Neural progenitor cell (in vitro differentiated cells): ENCODE data around the gene SPAG6. TPM values are rescaled to one million over a fixed set of nuclear protein-coding genes. Genes with fewer than 3 reads are reported as not detected.

Experiments
- DNase-seq: peaks from one replicate; pipeline ENCODE4 v3.0.0-alpha.2; 2016; ENCODE audit warnings: low spot score
- H2AFZ ChIP-seq: fragments of 200-600 bp; sonication (generic); replicated peaks from 2 replicates; pipeline ENCODE4 v1.6.1; 2016; ENCODE audit warnings: antibody characterized with exemption
- H3F3A ChIP-seq: fragments of 200-600 bp; sonication (generic); 2 replicates; pipeline ENCODE4 v1.6.1; 2016; ENCODE audit warnings: antibody characterized with exemption, low read depth
- H3K27ac ChIP-seq: fragments of 200-600 bp; sonication (generic); 2 replicates; pipeline ENCODE4 v1.5.1; 2016; ENCODE audit warnings: mild to moderate bottlenecking
- H3K27me3 ChIP-seq: fragments of 200-600 bp; sonication (generic); 2 replicates; pipeline ENCODE4 v1.6.1; 2016; ENCODE audit warnings: mild to moderate bottlenecking, moderate library complexity
- H3K36me3 ChIP-seq: fragments of 200-600 bp; sonication (generic); 2 replicates; pipeline ENCODE4 v1.5.1; 2016
- H3K4me1 ChIP-seq: fragments of 200-600 bp; sonication (generic); 2 replicates; pipeline ENCODE4 v1.6.1; 2016; ENCODE audit warnings: mixed run types
- H3K4me2 ChIP-seq: fragments of 200-600 bp; sonication (generic); 2 replicates; pipeline ENCODE4 v1.6.1; 2016
- H3K4me3 ChIP-seq: fragments of 200-600 bp; sonication (generic); 2 replicates; pipeline ENCODE4 v1.5.1; 2016
- H3K79me2 ChIP-seq: fragments of 200-600 bp; sonication (generic); 2 replicates; pipeline ENCODE4 v1.6.1; 2016; ENCODE audit warnings: low read depth
- H3K9ac ChIP-seq: fragments of 200-600 bp; sonication (generic); 2 replicates; pipeline ENCODE4 v1.6.1; 2016
- H3K9me3 ChIP-seq: fragments of 200-600 bp; sonication (generic); 2 replicates; pipeline ENCODE4 v1.5.1; 2016; ENCODE audit warnings: low read depth
- H4K20me1 ChIP-seq: fragments of 200-600 bp; sonication (generic); 2 replicates; pipeline ENCODE4 v1.6.1; 2016; ENCODE audit warnings: low read depth
- H3K27ac Mint-ChIP-seq: 3 replicates; pipeline ENCODE4 v1.8.0; 2021; ENCODE audit warnings: mixed read lengths
- H3K27me3 Mint-ChIP-seq: 2 replicates; pipeline ENCODE4 v1.8.0; 2022; ENCODE audit warnings: low read depth, mild to moderate bottlenecking, inconsistent platforms, moderate library complexity, mixed read lengths; ENCODE audit not compliant: insufficient read depth
- H3K36me3 Mint-ChIP-seq: 3 replicates; pipeline ENCODE4 v1.8.0; 2021; ENCODE audit warnings: mixed read lengths
- H3K4me1 Mint-ChIP-seq: 3 replicates; pipeline ENCODE4 v1.8.0; 2021; ENCODE audit warnings: mixed read lengths
- H3K4me3 Mint-ChIP-seq: 3 replicates; pipeline ENCODE4 v1.8.0; 2021; ENCODE audit warnings: mild to moderate bottlenecking, moderate library complexity, mixed read lengths
- H3K9me3 Mint-ChIP-seq: 3 replicates; pipeline ENCODE4 v1.8.0; 2020; ENCODE audit warnings: mixed read lengths
- EZH2 ChIP-seq: fragments of 200-600 bp; sonication (generic); IDR thresholded peaks from 2 replicates; pipeline ENCODE4 v1.6.1; 2017; ENCODE audit warnings: antibody characterized with exemption, mild to moderate bottlenecking, moderate library complexity
- EZH2phosphoT487 ChIP-seq: fragments of 200-600 bp; sonication (generic); IDR thresholded peaks from 2 replicates; pipeline ENCODE4 v1.6.1; 2017; ENCODE audit warnings: antibody characterized with exemption
- total RNA-seq: library from RNA; depleted of rRNA; stranded (reverse); fragments of >200 nt; gene quantifications from 2 replicates; pipeline ENCODE4 v1.2.3, GENCODE V29; 2015; ENCODE audit warnings: low replicate concordance
- TF ChIP-seq, protein P1 (sequence below): fragments of 200-600 bp; sonication (generic); IDR thresholded peaks from 2 replicates; pipeline ENCODE4 v1.5.1; 2017; ENCODE audit warnings: antibody characterized with exemption, mild to moderate bottlenecking

SPAG6 gene
- total RNA-seq, 1 donor from 2014 or later: 0.71 TPM

DNA sequence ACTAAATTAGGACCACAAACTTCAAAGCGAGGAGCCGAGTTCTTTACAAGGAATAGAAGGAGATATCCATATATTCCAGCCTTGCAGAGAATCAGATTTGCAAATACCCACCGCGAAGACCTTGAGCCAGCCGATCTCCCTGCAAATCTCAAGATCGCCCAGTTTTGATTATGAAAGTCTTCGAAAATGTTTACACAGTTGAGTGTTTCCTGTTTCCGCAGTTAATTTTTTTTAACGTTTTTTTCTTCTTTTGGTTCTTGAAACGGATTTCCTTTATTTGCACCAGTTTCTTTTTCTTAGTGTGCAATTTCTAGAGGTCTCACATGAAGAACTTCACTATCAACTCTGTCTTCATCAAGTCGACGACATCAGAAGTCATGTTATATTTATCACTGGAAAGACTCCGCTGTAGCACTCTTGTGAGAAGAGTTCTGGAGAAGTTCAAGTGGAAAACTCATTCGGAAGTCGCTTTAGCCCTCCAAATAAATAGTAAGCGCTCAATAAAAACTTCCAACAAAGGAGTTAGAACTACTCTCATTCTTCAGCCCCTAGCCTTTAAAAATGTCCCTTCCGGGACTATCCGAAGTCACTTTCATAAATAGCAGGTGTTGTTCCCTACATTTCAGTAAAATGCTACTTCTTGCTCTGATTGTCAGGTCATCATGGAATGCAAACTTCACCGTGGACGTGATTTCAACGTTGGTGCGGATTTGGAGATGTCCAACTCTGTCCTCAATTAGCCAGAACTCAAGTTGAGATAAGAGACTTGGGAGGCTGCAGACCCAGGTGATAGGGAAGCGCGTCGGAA lies 11.9 kb upstream of the SPAG6 start:
- peak; percentile 54 for TF ChIP-seq EZH2
- TF ChIP-seq, protein P1, sequence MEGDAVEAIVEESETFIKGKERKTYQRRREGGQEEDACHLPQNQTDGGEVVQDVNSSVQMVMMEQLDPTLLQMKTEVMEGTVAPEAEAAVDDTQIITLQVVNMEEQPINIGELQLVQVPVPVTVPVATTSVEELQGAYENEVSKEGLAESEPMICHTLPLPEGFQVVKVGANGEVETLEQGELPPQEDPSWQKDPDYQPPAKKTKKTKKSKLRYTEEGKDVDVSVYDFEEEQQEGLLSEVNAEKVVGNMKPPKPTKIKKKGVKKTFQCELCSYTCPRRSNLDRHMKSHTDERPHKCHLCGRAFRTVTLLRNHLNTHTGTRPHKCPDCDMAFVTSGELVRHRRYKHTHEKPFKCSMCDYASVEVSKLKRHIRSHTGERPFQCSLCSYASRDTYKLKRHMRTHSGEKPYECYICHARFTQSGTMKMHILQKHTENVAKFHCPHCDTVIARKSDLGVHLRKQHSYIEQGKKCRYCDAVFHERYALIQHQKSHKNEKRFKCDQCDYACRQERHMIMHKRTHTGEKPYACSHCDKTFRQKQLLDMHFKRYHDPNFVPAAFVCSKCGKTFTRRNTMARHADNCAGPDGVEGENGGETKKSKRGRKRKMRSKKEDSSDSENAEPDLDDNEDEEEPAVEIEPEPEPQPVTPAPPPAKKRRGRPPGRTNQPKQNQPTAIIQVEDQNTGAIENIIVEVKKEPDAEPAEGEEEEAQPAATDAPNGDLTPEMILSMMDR: no peak
- Histone ChIP-seq H3K9me3 (no peaks in the 10 kb centered on the region), H3K9ac (no peak overlapping the region), H3K27me3 (peaks cover 98% of the 10 kb centered on the region), H3K4me2 (peak overlapping the region; percentile 75), H3K27ac (no peak overlapping the region), H3K79me2 (no peaks in the 10 kb centered on the region), H3K36me3 (no peaks in the 10 kb centered on the region), H2AFZ (no peak overlapping the region), H3F3A (peaks cover 48% of the 10 kb centered on the region), H3K4me1 (peaks cover 20% of the 10 kb centered on the region), H4K20me1 (peaks cover 50% of the 10 kb centered on the region), H3K4me3 (peak overlapping the region; percentile 45)
- no peak for DNase-seq
- Mint-ChIP-seq H3K27ac (no peak overlapping the region), H3K27me3 (peaks cover 54% of the 10 kb centered on the region), H3K36me3 (peaks cover 13% of the 10 kb centered on the region), H3K9me3 (peaks cover 13% of the 10 kb centered on the region), H3K4me3 (peak overlapping the region; percentile 62), H3K4me1 (peaks cover 7% of the 10 kb centered on the region)

DNA sequence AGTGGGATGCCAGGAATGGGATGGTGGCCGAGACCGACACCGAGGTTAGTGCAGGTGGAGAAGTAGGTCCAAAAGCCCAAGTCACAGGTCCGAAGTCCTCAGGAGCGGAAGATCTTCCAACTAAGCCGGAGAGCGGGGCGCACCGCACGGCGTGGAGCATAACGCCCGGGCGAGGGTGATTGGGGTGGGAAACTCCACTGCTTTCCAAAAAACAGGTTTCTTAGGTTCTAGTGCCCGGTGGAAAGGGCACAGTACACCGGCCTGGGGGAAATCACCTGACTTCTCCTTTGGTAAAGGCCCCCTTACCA lies 11.4 kb upstream of the SPAG6 start:
- peak; percentile 17 for DNase-seq
- Histone ChIP-seq H3K4me3 (peak overlapping the region; percentile 45), H3K9ac (no peak overlapping the region), H3K36me3 (no peaks in the 10 kb centered on the region), H3K79me2 (no peaks in the 10 kb centered on the region), H3K4me1 (peaks cover 21% of the 10 kb centered on the region), H3K27me3 (peaks cover 98% of the 10 kb centered on the region), H3F3A (peaks cover 53% of the 10 kb centered on the region), H3K4me2 (peak overlapping the region; percentile 75), H3K27ac (no peak overlapping the region), H3K9me3 (no peaks in the 10 kb centered on the region), H4K20me1 (peaks cover 53% of the 10 kb centered on the region), H2AFZ (peak overlapping the region; percentile 81)
- peaks cover 59% of the 10 kb centered on the region for H3K27me3 Mint-ChIP-seq
- peaks cover 13% of the 10 kb centered on the region for H3K9me3 Mint-ChIP-seq
- no peak overlapping the region for H3K27ac Mint-ChIP-seq
- TF ChIP-seq EZH2phosphoT487 (peak; percentile 83), EZH2 (peak; percentile 4)
- TF ChIP-seq, protein P1: no peak
- peaks cover 7% of the 10 kb centered on the region for H3K4me1 Mint-ChIP-seq
- H3K4me3 Mint-ChIP-seq: peak overlapping the region; percentile 82
- peaks cover 13% of the 10 kb centered on the region for H3K36me3 Mint-ChIP-seq

DNA sequence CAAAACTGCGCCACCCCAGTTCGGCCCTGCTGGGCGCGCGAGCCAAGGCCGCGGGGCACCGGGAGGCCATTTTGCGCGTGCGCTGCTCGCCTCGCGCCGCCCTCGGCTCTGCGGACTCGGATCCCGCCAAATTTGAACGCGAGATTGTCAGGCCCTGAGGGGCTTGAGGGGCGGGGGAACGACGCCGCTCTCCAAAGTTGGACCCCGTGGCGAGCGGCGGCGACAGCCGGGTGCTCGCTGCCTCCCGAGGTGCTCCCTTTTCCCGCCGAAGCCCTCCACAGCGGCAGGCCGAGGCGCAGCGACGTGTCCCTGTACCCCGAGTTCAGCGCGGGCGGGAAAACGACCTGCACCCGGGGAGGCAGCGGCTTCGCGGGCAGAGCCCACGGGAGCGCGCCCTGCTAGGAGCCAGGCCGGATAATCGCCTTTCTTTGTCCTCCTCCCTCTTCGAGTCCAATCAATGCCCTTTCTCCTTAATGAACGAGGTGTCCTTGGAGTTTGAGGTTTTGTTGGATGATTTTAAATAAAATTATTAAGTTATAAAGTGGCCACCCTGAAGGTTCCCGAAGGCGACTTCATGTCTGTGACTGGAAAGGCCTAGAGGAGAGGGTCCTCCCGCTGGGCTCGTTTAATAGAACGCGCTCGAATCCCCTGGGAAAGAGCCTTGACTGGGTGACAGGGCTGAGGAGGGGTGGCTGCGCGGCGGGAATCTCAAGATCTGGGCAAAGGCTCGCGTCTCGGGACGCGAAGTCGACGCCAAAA lies 10.7 kb upstream of the SPAG6 start:
- Mint-ChIP-seq H3K4me1 (peaks cover 7% of the 10 kb centered on the region), H3K9me3 (peaks cover 13% of the 10 kb centered on the region), H3K4me3 (peak overlapping the region; percentile 82), H3K27ac (no peak overlapping the region), H3K36me3 (peaks cover 7% of the 10 kb centered on the region), H3K27me3 (peaks cover 66% of the 10 kb centered on the region)
- peaks cover 21% of the 10 kb centered on the region for H3K4me1 ChIP-seq
- H3K4me3 ChIP-seq: peak overlapping the region; percentile 45
- no peak overlapping the region for H3K9ac ChIP-seq
- peaks cover 49% of the 10 kb centered on the region for H4K20me1 ChIP-seq
- H2AFZ ChIP-seq: peak overlapping the region; percentile 81
- no peaks in the 10 kb centered on the region for H3K79me2 ChIP-seq
- DNase-seq: peak; percentile 86
- H3K27ac ChIP-seq: no peak overlapping the region
- peaks cover 55% of the 10 kb centered on the region for H3F3A ChIP-seq
- H3K27me3 ChIP-seq: peaks cover 100% of the 10 kb centered on the region
- H3K4me2 ChIP-seq: peak overlapping the region; percentile 75
- TF ChIP-seq EZH2 (peak; percentile 61), EZH2phosphoT487 (peak; percentile 58)
- TF ChIP-seq, protein P1: no peak
- H3K36me3 ChIP-seq: no peaks in the 10 kb centered on the region
- H3K9me3 ChIP-seq: no peaks in the 10 kb centered on the region
